Mucosa of rectum (tissue), 2 donors: ENCODE measurements around the gene ATP2B2.

Source experiments
- H3K27ac ChIP-seq, 2 donors: one replicate each; pipeline ENCODE4 v1.7.0; 2013; ENCODE audit warnings: inconsistent platforms in 2 of 2, low read depth in 2 of 2, low read length in 2 of 2
- H3K27me3 ChIP-seq, 2 donors: one replicate each; pipeline ENCODE4 v1.7.0; 2013; ENCODE audit warnings: low read length in 2 of 2; ENCODE audit not compliant: control insufficient read depth in 2 of 2, insufficient read depth in 2 of 2
- H3K36me3 ChIP-seq, 2 donors: one replicate each; pipeline ENCODE4 v1.7.0; 2013; ENCODE audit warnings: low read length in 2 of 2; ENCODE audit not compliant: control insufficient read depth in 2 of 2, insufficient read depth in 2 of 2
- H3K4me1 ChIP-seq, 2 donors: one replicate each; pipeline ENCODE4 v1.7.0; 2013; ENCODE audit warnings: low read length in 2 of 2, mild to moderate bottlenecking in 1 of 2; ENCODE audit not compliant: control insufficient read depth in 2 of 2, insufficient read depth in 2 of 2
- H3K4me3 ChIP-seq, 2 donors: one replicate each; pipeline ENCODE4 v1.7.0; 2013; ENCODE audit warnings: low read length in 2 of 2
- H3K9ac ChIP-seq, 2 donors: one replicate each; pipeline ENCODE4 v1.7.0; 2013; ENCODE audit warnings: low read length in 2 of 2, low read depth in 1 of 2, mild to moderate bottlenecking in 1 of 2
- H3K9me3 ChIP-seq, 2 donors: one replicate each; pipeline ENCODE4 v1.7.0; 2013; ENCODE audit warnings: low read length in 2 of 2; ENCODE audit not compliant: control insufficient read depth in 2 of 2
- donor health status: healthy.
- donor health status: Normal muscosa, but diverticular disease.

The ATP2B2 gene

DNA sequence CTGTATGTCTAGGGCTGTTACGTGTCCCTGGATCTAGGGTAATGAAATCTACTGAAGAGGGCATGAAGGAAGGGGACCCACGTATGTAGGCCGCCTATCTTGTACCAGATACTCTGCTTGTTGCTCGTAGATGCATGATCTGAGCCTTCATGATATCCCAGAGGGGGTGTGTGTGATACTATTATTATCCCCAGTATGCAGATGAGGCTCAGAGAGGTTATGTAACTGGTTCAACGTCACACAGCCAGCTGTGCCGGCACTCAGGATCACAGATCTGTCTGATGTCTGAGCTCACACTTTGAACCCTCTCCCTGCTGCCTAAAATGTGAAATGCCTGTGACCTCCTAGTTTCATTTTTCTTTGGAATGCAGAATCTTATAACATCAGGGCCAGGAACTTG, 148.3 kb downstream of the ATP2B2 start:
- peaks cover 0 to 4% of the 10 kb centered on the region in 2 donors for H3K4me1 ChIP-seq
- no peak overlapping the region for H3K4me3 ChIP-seq
- H3K36me3 ChIP-seq = no peaks in the 10 kb centered on the region
- no peak overlapping the region for H3K27ac ChIP-seq
- no peaks in the 10 kb centered on the region for H3K9me3 ChIP-seq
- no peaks in the 10 kb centered on the region for H3K27me3 ChIP-seq
- no peak overlapping the region for H3K9ac ChIP-seq

DNA sequence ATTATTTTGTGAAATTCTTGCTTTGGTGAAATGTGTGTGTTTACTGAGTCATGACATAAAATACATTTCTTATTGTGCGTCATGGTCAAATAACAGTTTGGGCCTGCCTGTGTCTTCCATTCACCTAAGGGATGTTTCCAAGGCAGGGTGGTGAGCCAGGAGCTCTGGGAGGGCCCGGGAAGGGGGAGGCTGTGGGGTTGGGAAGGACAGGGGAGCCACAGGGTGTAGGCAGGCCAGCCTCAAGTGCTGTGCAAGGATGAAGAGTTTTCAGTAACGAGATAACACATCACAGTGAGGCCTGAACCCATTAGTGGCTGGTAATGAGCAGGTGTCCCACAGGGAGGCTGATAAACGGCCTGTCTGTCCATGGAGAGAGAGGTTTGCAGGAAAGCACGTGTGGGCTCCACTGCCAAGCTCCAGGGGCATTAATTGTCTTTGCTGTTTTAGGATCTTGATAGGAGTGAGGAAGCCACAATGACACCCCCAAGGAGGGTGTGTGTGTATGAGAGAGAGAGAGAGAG, 148.9 kb downstream of the ATP2B2 start:
- H3K27ac ChIP-seq = no peak overlapping the region
- no peak overlapping the region for H3K4me3 ChIP-seq
- H3K36me3 ChIP-seq = no peaks in the 10 kb centered on the region
- peaks cover 0 to 4% of the 10 kb centered on the region in 2 donors for H3K4me1 ChIP-seq
- no peak overlapping the region for H3K9ac ChIP-seq
- H3K9me3 ChIP-seq = no peaks in the 10 kb centered on the region
- no peaks in the 10 kb centered on the region for H3K27me3 ChIP-seq

DNA sequence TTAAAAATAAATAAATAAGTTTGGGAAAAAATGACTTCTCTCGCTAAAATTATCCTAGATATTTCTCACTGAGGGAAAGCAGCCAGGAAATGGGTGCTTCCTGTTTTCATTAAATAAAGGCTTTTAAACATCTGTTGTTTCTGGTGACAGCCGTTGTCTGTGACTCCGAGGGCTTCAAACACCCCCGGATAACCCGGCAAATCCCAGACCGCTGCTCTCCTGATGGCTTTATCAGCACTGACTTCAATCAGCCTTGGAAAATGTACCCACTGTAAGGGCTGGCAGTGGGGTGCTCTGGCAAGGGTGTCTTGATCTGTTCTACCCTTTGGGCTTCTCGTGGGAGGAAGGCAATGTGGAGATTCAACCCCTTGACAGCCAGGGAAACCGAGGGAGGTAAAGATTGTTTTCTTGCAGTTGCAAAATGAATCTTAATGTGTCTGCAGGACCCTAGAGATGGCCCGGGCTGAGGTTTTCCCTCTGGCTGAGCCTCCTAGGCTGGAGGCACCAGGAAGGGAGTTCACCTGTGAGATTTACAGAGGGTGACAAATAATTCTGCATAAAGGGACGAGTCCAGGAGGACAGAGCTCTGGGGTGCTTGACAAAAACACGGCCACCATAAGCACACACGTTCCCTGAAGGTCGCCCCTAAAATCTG, 150.9 kb downstream of the ATP2B2 start:
- no peak overlapping the region for H3K9ac ChIP-seq
- H3K4me1 ChIP-seq = peaks cover 0 to 4% of the 10 kb centered on the region in 2 donors
- no peak overlapping the region for H3K4me3 ChIP-seq
- H3K9me3 ChIP-seq = no peaks in the 10 kb centered on the region
- no peak overlapping the region for H3K27ac ChIP-seq
- H3K27me3 ChIP-seq = no peaks in the 10 kb centered on the region
- H3K36me3 ChIP-seq = no peaks in the 10 kb centered on the region

DNA sequence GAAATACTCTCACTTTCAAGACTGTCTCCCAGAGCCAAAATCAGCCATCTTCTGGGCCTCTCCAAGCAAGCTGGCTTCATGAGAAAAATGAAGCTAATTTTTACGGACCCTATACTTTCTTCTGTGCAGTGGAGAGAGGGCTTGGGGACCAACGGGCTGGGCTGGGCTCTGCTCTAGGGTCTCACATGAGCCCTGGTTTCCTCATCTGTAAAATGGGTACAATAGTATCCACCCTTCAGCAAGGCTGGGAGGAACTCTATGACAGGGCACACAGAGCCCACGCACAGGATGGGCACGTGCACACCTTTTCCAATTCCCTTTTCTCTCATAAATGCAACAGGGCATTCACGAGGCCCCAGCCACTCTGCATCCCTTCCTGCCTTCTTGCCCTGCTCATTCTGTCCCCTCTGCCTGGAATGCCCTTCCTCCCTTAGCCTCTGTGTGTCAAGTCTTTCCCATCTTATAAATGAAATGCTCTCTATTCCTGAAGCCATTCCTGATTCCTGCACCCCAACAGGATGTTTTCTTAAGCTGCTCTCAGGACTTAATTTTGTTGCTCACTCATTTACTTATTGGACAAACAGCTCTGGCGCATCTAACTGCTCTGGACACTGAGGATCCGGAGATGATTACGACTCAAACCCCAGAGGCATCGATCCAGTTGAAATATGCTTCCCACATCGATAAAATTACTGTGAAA, 151.6 kb downstream of the ATP2B2 start:
- Histone ChIP-seq H3K4me1 (peaks cover 0 to 4% of the 10 kb centered on the region in 2 donors), H3K9ac (no peak overlapping the region), H3K4me3 (no peak overlapping the region), H3K9me3 (no peaks in the 10 kb centered on the region), H3K27me3 (no peaks in the 10 kb centered on the region), H3K36me3 (no peaks in the 10 kb centered on the region), H3K27ac (no peak overlapping the region)

DNA sequence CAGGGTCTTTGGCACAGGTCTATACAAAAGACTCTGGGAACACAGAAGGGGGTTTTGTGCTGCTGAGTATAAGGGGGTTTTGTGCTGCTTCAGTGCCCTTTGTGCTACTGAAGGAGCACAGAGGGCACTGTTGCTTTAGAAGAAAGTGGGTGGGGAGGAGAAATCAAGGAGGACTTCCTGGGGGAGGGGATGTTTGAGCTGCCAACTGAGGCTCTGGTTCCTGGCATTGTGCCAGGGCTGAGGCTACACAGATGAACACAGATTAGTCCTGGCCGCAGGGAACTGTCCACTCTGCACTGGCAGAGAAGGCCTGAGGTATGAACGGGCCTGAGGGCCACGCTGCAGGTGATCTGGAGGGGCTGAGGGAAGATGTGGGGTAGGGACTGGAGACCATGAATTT, 152.2 kb downstream of the ATP2B2 start:
- Histone ChIP-seq H3K27me3 (no peaks in the 10 kb centered on the region), H3K27ac (no peak overlapping the region), H3K9me3 (no peaks in the 10 kb centered on the region), H3K4me3 (no peak overlapping the region), H3K36me3 (no peaks in the 10 kb centered on the region), H3K4me1 (peaks cover 0 to 4% of the 10 kb centered on the region in 2 donors), H3K9ac (no peak overlapping the region)

DNA sequence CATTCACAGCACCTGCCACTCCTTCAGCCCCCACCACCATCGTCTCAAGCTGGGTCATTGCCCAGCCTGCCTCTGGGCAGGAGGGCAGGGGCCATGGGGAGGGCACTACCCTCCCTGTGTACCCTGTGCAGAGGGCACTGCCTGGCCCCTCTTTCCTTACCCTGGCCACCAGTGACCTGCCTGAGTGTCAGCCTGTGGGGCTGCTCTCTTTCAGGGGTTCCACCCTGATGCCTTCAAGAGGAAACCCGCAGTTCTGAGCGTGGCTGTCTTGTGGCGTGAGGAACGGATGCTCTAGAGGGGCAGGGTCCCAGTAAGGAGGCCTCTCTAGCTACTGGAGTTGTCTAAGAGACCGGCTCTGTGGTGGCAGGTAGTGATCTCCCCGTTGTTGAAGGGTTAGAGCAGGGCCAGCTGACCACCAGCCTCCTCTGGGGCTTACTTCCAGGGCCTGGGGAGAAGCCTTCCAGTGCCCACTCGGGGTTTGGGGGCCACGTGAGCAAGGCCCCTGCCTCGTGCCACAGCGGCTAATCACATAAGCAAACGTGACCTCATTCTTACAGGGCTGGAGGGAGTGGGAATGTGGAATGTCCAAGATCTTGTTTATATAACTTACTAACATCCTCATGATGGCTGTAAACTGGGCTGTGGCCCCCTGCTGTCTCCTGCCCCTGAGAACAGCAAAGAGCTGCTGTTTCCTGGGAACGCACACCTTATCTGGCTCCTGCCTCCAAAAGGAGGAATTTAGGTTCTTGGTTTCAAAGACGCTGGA, 153.1 kb downstream of the ATP2B2 start:
- Histone ChIP-seq H3K4me1 (peaks cover 0 to 4% of the 10 kb centered on the region in 2 donors), H3K36me3 (no peaks in the 10 kb centered on the region), H3K27me3 (no peaks in the 10 kb centered on the region), H3K4me3 (no peak overlapping the region), H3K27ac (no peak overlapping the region), H3K9ac (no peak overlapping the region), H3K9me3 (no peaks in the 10 kb centered on the region)

DNA sequence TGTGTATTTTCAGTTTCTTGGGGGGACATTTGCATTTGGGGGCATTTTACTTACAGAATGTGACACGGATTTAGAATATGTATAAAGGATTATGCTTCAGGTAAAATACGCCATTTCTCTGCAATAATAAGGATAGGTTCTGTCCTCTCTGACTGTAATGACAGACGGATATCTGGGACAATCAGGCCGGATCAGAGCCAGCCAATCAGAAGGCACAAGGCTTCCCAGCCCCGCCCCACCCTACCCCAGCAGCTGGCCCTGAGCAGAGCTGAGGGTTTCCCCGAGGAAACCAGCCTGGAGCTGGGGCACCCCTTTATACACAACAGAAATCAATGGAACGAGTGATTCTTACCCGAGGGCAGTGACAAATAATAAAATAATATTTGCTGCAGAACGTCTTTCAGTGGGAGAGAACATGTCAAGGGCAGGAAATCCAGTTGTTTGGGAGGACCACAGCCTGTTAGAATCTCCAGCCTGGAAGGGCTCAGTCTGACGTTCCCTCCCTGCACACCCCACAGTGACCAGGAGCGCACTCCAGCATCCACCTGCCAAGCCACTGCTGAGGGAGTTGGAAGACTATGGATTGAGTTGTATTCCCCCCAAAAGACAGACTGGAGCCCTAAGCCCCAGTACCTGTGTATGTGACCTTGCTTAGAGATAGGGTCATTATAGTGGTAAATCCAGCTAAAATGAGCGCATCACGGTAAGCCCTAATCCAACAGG, 154.2 kb downstream of the ATP2B2 start:
- Histone ChIP-seq H3K4me1 (peaks cover 0 to 4% of the 10 kb centered on the region in 2 donors), H3K36me3 (no peaks in the 10 kb centered on the region), H3K9ac (no peak overlapping the region), H3K27me3 (no peaks in the 10 kb centered on the region), H3K27ac (no peak overlapping the region), H3K9me3 (no peaks in the 10 kb centered on the region), H3K4me3 (no peak overlapping the region)

DNA sequence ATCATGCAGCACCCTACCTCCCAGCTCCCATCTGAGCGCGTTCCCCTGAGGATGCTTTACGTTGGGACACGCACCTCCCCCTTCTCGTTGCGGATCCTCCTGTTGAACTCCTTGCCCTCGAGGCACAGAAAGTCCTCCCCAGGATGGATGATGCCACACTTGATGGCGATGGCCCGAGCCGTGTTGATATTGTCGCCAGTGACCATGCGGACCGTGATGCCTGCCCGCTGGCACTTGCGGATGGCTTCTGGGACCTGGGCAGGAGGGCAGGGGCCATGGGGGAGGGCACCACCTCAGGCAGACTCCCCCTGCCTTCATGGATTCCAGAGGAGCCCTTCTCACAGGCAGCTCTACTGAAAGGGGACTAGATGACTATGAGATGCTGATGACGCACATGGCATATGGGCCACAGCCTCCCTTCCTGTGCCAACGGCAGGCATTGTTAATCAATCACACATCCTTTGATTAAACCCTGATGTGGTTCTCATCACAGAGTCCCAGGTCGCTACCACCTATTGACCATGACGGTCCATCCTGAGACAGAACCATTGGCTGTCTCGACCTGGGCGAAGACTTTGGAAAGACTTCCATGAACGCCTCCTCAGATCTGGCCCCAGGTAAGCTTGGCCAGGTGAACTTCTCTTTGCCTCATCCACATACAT, 154.9 kb downstream of the ATP2B2 start:
- H3K4me3 ChIP-seq = no peak overlapping the region
- peaks cover 0 to 4% of the 10 kb centered on the region in 2 donors for H3K4me1 ChIP-seq
- H3K27ac ChIP-seq = no peak overlapping the region
- H3K36me3 ChIP-seq = no peaks in the 10 kb centered on the region
- H3K9ac ChIP-seq = no peak overlapping the region
- no peaks in the 10 kb centered on the region for H3K9me3 ChIP-seq
- H3K27me3 ChIP-seq = no peaks in the 10 kb centered on the region

DNA sequence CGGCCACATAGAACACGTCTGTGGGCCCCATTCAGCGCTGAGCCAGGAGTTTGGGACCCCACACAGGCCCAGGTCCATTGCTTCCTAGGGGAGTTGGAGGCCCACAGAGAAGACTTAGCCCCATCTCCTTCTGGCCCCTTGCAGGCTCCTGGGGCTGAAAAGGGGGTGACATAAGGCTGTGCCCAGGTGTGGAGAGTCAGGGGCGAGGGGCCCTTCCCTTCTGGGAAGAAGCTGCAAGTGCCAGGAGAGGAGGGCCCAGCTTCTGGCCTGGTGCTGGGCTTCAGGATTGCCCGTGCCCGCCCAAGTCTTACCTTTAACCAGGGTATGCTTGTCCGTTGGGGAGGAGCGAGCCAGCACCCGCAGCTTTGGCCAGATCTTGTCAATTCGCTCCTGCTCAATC, 155.6 kb downstream of the ATP2B2 start:
- Histone ChIP-seq H3K27ac (no peak overlapping the region), H3K4me3 (no peak overlapping the region), H3K9me3 (no peaks in the 10 kb centered on the region), H3K36me3 (no peaks in the 10 kb centered on the region), H3K4me1 (peaks cover 0 to 4% of the 10 kb centered on the region in 2 donors), H3K9ac (no peak overlapping the region), H3K27me3 (no peaks in the 10 kb centered on the region)
